Measurements from ENCODE around the gene SIPA1.
A peak's percentile ranks its signal among the peaks of the same experiment; 100 is the strongest.

Gene SIPA1

GRCh38 chr11:65607614-65608426 is 30.1 kb upstream of the SIPA1 start:
- no peak for DNase-seq (ENCODE audit: extremely low read depth in 1 of 2, low read depth in 1 of 2)

- no peak for DNase-seq (ENCODE audit: extremely low read depth in 1 of 2, low read depth in 1 of 2)
Measured at GRCh38 chr11:65609229-65609628, 28.7 kb upstream of the SIPA1 start.

GRCh38 chr11:65609665-65610064 is 28.2 kb upstream of the SIPA1 start:
- no peak for DNase-seq (ENCODE audit: extremely low read depth in 1 of 2, low read depth in 1 of 2)

- no peak for DNase-seq (ENCODE audit: extremely low read depth in 1 of 2, low read depth in 1 of 2)
Measured at GRCh38 chr11:65610404-65610803, 27.5 kb upstream of the SIPA1 start.

- DNase-seq (ENCODE audit: extremely low read depth in 1 of 2, low read depth in 1 of 2): no peak
Measured at GRCh38 chr11:65611028-65611757, 26.7 kb upstream of the SIPA1 start.

GRCh38 chr11:65611758-65612603 is 25.9 kb upstream of the SIPA1 start:
- no peak for DNase-seq (ENCODE audit: extremely low read depth in 1 of 2, low read depth in 1 of 2)

GRCh38 chr11:65612691-65613090 is 25.2 kb upstream of the SIPA1 start:
- DNase-seq (ENCODE audit: extremely low read depth in 1 of 2, low read depth in 1 of 2): no peak

GRCh38 chr11:65613091-65613928 is 24.6 kb upstream of the SIPA1 start:
- DNase-seq (ENCODE audit: extremely low read depth in 1 of 2, low read depth in 1 of 2): no peak

- DNase-seq (ENCODE audit: extremely low read depth in 1 of 2, low read depth in 1 of 2): peak; percentile 99 to 100
Measured at GRCh38 chr11:65615229-65615949, 22.5 kb upstream of the SIPA1 start, which contains the start of gene PCNX3. TSS of gene PCNX3 (plus strand) at chr11:65615776. CDS start at chr11:65616312, 536 bp downstream.

GRCh38 chr11:65615950-65616574 is 21.8 kb upstream of the SIPA1 start:
- DNase-seq (ENCODE audit: extremely low read depth in 1 of 2, low read depth in 1 of 2): no peak

GRCh38 chr11:65616575-65617001 is 21.3 kb upstream of the SIPA1 start:
- no peak for DNase-seq (ENCODE audit: extremely low read depth in 1 of 2, low read depth in 1 of 2)

- DNase-seq (ENCODE audit: extremely low read depth in 1 of 2, low read depth in 1 of 2): no peak
Measured at GRCh38 chr11:65617136-65617850, 20.6 kb upstream of the SIPA1 start.

- DNase-seq (ENCODE audit: extremely low read depth in 1 of 2, low read depth in 1 of 2): no peak
Measured at GRCh38 chr11:65617990-65618751, 19.7 kb upstream of the SIPA1 start.

GRCh38 chr11:65618763-65619162 is 19.1 kb upstream of the SIPA1 start:
- DNase-seq (ENCODE audit: extremely low read depth in 1 of 2, low read depth in 1 of 2): no peak

GRCh38 chr11:65619281-65619928 is 18.5 kb upstream of the SIPA1 start:
- DNase-seq (ENCODE audit: extremely low read depth in 1 of 2, low read depth in 1 of 2): no peak

- DNase-seq (ENCODE audit: extremely low read depth in 1 of 2, low read depth in 1 of 2): no peak
Measured at GRCh38 chr11:65620666-65621065, 17.2 kb upstream of the SIPA1 start.

- DNase-seq (ENCODE audit: extremely low read depth in 1 of 2, low read depth in 1 of 2): no peak
Measured at GRCh38 chr11:65621460-65621859, 16.4 kb upstream of the SIPA1 start.
